OCI-M2 (cell line): Measurements from ENCODE around the gene SLC7A10.
A peak's percentile ranks its signal among the peaks of the same experiment; 100 is the strongest.
"Not testable (repeated sequence)": the region's sequence is repeated elsewhere in the genome, so short reads cannot be mapped to it uniquely, and the experiment has no call there.

Source experiments
- DNase-seq: peaks from one replicate; lab custom pipeline; 2025; ENCODE audit not compliant: unreplicated experiment; lab: John Stamatoyannopoulos, UW

Gene SLC7A10

GRCh38 chr19:33239223-33239975, 13.7 kb upstream of the SLC7A10 start:
- DNase-seq: no peak

- DNase-seq: no peak
Measured at GRCh38 chr19:33238481-33239149, 13.0 kb upstream of the SLC7A10 start.

GRCh38 chr19:33236696-33237390, 11.2 kb upstream of the SLC7A10 start:
- DNase-seq: no peak

- no peak for DNase-seq
Measured at GRCh38 chr19:33235996-33236350, 10.3 kb upstream of the SLC7A10 start.

GRCh38 chr19:33235269-33235995, 9.8 kb upstream of the SLC7A10 start:
- peak; percentile 97 for DNase-seq

GRCh38 chr19:33234736-33235135, 9.1 kb upstream of the SLC7A10 start:
- DNase-seq: no peak

- no peak for DNase-seq
Measured at GRCh38 chr19:33234092-33234491, 8.4 kb upstream of the SLC7A10 start.

GRCh38 chr19:33233056-33233873, 7.6 kb upstream of the SLC7A10 start:
- no peak for DNase-seq

- DNase-seq: no peak
Measured at GRCh38 chr19:33232656-33233055, 7.0 kb upstream of the SLC7A10 start.

GRCh38 chr19:33231511-33231910, 5.9 kb upstream of the SLC7A10 start:
- DNase-seq: no peak

GRCh38 chr19:33229962-33230361, 4.3 kb upstream of the SLC7A10 start:
- DNase-seq: no peak

GRCh38 chr19:33227870-33228599, 2.4 kb upstream of the SLC7A10 start:
- DNase-seq: no peak

- DNase-seq: no peak
Measured at GRCh38 chr19:33227242-33227650, 1.6 kb upstream of the SLC7A10 start.

- DNase-seq: no peak
Measured at GRCh38 chr19:33226550-33227241, 1.0 kb upstream of the SLC7A10 start.

GRCh38 chr19:33224694-33225457, 774 bp downstream of the SLC7A10 start:
- DNase-seq: no peak

- DNase-seq: not testable (repeated sequence)
Measured at GRCh38 chr19:33222255-33222654, 3.4 kb downstream of the SLC7A10 start.

- no peak for DNase-seq
Measured at GRCh38 chr19:33221638-33222037, 4.0 kb downstream of the SLC7A10 start.

- no peak for DNase-seq
Measured at GRCh38 chr19:33220735-33221134, 4.9 kb downstream of the SLC7A10 start.

GRCh38 chr19:33220115-33220514, 5.5 kb downstream of the SLC7A10 start:
- no peak for DNase-seq
